ENCODE data around the gene NKAIN2.

- no peak for TF ChIP-seq CTCF (tag by site-specific recombination; IDR thresholded peaks at IDR 0.05)
- TF ChIP-seq ZNF621 (tag by site-specific recombination; IDR thresholded peaks at IDR 0.05) = no peak
- TF ChIP-seq ZNF24 (tag by site-specific recombination; IDR thresholded peaks at IDR 0.05) = no peak
- no peak for TF ChIP-seq YY1 (tag by site-specific recombination; IDR thresholded peaks at IDR 0.05)
- no peak for TF ChIP-seq ZNF311 (tag by site-specific recombination; IDR thresholded peaks at IDR 0.05; ENCODE audit: borderline replicate concordance)
- no peak for TF ChIP-seq ZNF140 (tag by site-specific recombination; IDR thresholded peaks at IDR 0.05)
- no peak for TF ChIP-seq ZNF510 (tag by site-specific recombination; IDR thresholded peaks at IDR 0.05; ENCODE audit: insufficient replicate concordance)
- no peak for TF ChIP-seq ZNF362 (tag by site-specific recombination; IDR thresholded peaks at IDR 0.05)
- no peak for TF ChIP-seq BCL11B (tag by site-specific recombination; IDR thresholded peaks at IDR 0.05; ENCODE audit: low read depth)
- TF ChIP-seq ZNF518A (tag by site-specific recombination; conservative IDR thresholded peaks at IDR 0.05; ENCODE audit: low read depth) = no peak
- TF ChIP-seq ZBTB48 (tag by site-specific recombination; IDR thresholded peaks at IDR 0.05) = no peak
- TF ChIP-seq ZNF274 (IDR thresholded peaks at IDR 0.05; ENCODE audit: low read length) = no peak
- no peak for TF ChIP-seq ZNF274 (tag by site-specific recombination; IDR thresholded peaks at IDR 0.05; ENCODE audit: borderline replicate concordance)
- no peak for TF ChIP-seq ZFP41 (tag by site-specific recombination; IDR thresholded peaks at IDR 0.05; ENCODE audit: borderline replicate concordance)
- no peak for TF ChIP-seq SP2 (tag by site-specific recombination; IDR thresholded peaks at IDR 0.05)
Measured at GRCh38 chr6:124723671-124724070, 920.0 kb downstream of the NKAIN2 start.
